HG03060 (cell line): ENCODE measurements around the gene TNFRSF9.
"Not testable (repeated sequence)": the region's sequence is repeated elsewhere in the genome, so short reads cannot be mapped to it uniquely, and the experiment has no call there.

ENCODE experiments used
- ATAC-seq: cut with Tn5 transposase; IDR thresholded peaks from one replicate; pipeline ENCODE4 v1.9.1; 2021; ENCODE audit warnings: low read depth, moderate number of reproducible peaks; ENCODE audit not compliant: unreplicated experiment

TNFRSF9 gene

DNA sequence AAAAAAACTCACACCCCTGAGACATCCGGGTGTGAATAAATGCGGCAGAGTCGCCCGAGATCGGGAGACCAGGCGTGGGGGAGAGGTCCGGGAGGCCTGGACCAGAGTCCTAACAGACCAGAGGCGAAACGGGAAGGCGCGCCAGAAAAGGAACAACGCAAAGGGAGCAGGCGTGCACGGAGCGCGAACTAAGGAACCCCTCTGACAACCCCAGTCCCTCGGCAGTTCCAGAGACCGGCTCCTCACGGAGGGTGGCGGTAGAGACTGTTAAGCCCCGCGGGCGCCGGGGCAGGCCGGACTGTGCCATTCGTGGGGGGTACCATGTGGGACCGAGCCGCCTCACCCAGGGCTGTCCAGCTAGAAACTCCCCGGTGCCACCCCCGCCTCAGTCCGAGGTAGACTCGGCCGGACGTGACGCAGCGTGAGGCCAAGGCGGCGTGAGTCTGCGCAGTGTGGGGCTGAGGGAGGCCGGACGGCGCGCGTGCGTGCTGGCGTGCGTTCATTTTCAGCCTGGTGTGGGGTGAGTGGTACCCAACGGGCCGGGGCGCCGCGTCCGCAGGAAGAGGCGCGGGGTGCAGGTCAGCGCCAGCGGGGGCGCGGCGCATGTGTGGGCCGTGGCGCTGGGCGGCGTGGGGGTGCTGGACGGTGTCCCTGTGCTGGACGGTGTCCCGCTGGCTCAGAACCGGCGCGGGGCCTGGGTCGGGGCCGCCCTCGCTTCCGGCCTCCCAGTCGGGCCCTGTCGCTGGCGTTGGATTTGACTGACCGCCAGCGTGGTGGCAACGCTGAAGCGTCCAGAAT is 20.8 kb upstream of the TNFRSF9 start, which contains the start of gene PARK7:
Gene PARK7, plus strand, starts transcription at position 496 of the 798 bp plus-strand sequence. CDS start 1,075 bp downstream, outside the sequence.
- peak; percentile 87 for ATAC-seq

DNA sequence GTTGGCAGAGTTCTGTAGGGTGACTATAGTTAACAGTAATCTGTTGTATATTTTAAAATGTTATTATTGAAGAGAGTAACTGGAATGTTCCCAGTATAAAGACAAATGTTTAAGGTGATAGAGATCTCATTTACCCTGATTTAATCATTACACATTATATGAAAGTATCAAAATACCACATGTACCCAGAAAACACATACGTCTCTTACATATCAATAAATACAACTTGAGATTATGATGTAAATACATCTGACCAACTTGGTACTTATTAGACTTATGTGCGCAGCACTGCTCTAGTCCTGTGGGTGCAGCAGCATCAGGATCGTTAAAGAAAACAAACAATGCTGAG is 20.2 kb upstream of the TNFRSF9 start:
- ATAC-seq: no peak

DNA sequence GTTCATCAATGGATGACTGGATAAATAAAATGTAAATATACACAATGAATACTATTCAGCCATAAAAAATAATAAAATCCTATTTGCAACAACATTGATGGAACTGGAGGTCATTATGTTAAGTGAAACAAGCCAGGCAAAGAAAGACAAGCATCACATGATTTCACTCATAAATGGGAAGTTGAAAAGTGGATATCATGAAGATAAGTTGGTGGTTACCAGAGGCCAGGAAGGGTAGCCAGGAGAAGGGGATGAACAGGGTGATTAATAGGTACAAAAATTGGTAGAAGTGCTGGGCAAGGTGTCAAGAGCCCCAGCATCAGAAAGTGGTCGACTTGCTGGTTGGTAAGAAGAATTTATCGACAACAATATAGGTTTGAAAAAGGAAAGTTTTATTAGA is 19.5 kb upstream of the TNFRSF9 start:
- no peak for ATAC-seq

DNA sequence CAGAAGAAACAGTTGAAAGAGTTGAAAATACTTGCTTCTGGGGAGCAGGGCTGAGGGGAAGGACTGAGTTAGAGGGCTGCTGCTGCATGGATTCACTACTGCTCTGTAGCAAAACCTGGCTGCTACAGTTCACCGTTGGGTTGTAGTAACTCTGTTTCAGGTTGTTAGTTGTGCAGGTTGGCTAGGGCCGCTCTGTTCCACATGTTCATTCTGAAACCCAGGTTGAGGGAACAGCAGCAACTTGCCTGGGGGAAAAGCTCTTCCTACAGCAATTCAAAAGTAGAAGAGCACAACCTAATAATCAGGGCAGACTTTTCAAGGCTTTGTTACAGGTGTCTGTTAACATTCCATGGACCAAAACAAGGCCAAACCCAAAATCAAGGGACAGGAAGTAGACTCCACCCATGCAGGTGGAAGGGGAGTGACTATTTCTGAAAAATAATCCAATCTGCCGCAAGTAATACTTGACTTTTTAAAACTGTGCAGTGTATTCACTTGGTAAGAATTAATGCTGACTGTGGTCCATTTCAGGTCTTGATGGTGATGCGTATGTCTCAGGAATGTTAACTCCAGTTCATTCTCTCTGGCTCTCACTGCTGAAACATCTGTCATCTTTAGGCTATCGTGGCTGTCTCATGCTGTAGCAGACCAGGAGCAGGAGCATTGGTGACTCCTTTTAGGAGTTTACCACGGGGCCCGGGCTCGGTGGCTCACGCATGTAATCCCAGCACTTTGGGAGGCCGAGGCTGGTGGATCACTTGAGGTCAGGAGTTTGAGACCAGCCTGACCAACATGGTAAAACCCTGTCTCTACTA is 15.8 kb upstream of the TNFRSF9 start:
- ATAC-seq: no peak

DNA sequence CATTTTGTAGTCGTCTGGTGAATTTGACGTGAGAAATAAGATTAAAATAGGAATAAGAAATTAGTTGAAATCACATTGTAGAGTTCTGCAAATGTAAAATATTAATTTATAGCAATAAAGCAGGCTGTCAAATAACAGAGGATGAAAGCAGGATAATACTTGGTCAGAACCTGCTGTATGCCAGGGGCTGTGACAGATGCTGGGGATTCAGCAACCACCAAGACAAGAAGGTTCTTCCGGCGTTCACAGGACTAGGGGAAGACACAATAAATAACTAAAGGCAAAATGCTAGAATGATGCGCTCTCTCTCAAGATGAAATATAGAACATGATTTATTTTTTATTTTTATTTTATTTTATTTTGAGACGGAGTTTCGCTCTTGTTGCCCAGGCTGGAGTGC is 14.0 kb upstream of the TNFRSF9 start:
- ATAC-seq: no peak

DNA sequence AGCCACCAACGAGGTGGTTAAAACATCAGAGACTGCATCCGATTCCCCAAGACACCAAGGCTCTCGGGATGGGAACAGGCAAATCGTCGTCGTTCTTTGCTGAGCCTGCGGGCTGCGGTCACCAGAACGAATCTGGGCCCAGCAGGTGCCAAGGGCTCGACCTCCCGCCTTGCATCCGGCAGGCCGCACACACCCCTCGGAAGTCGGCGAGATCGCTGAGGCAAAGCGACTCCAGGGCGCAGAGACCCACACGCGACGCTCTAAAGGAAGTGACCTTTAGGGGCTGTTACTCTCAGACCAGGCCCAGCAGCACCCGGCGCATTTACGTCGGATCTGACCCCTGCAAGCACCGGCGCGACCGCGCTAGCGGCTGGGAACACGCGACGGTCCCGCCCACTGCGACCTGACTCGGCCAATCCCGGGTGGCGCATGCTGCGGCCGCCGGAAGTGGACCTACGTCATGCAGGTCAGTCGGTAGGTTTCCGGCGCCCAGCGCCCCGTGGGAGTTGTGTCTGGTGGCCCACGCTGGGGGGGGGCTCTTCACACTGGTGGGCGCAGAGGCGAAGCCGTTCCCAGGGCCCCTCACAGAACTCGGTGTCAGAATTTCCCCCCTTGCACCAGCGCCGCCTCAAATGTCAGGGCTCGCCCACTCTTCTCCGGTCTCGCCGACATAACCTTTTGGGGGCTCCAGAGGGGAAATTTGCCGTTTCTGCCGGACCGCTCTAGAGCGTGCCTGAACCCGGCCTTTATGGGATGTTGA is 13.4 kb upstream of the TNFRSF9 start:
- peak; percentile 87 for ATAC-seq

DNA sequence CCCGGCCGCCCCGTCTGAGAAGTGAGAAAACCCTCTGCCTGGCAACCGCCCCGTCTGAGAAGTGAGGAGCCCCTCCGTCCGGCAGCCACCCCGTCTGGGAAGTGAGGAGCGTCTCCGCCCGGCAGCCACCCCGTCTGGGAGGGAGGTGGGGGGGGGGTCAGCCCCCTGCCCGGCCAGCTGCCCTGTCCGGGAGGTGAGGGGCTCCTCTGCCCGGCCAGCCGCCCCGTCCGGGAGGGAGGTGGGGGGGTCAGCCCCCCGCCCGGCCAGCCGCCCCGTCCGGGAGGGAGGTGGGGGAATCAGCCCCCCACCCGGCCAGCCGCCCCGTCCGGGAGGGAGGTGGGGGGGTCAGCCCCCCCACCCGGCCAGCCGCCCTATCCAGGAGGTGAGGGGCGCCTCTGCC is 12.2 kb upstream of the TNFRSF9 start:
- ATAC-seq: not testable (repeated sequence)

DNA sequence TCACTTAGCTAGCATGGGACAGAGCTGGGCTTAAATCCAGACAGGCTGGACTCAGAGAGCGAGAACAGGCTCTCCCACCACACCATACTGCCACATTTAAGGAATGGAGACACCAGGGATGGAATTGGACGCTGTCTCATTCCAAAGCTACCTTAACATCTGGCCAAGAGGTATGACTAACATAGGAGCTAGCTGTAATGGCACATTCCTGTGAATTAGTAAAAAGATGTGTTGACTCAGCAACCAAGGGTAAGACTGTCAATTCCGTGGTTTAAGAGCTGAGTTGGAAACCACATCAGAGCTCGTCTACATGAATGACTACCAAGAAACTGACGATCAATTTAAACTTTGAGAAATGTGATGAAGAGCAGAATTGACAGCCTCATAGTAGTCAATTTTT is 8.3 kb upstream of the TNFRSF9 start:
- no peak for ATAC-seq

DNA sequence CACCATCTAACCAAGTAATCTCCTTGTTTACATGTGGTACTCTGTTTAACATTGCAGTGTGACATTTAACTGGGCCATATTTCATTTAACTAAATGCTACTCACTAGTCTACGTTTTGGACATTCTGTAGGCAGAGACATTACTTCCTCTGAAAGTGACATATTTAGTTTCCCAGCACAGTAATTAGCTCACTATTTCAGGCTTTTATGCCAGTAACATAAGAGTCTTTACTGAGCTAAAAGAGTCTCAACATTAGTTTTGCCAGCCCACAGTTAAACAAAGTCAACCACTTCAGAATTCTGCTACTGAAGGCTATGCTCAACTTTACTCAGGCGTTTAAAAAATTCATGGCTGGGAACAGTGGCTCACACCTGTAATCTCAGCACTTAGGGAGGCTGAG is 2.6 kb upstream of the TNFRSF9 start:
- no peak for ATAC-seq

DNA sequence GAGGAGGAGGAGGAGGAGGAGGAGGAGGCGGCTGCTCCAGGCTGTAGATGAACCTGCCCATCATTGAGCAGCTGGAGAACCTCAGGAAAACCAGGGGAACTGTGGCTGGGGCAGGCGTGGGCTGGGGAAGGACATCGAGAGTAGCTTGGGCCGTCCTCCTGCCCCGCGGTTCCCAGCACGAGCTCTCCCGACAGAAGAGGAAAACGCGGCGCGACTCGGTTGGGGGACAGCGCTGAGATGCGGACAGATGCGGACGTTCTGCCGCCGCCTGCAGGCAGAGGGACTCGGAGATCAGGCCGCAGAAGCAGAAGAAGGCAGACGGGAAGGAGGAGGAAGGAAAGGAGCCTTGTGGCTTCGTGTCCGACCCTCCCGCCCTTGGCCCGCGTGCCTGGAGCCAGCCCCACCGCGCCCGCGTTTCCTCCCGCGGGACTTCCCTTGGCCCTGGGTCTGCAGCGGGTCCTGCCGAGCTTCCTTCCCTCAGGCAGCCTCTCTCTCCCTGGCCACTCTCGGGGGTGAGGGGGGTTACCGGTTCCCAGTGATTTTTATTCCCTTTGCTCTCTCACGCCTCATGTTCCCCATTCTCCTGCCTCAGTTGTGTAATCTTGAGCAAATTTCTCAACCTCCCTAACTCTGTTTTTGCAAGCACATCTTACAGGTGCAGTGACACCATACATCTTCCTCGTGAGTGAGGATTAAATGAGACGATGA is 1.7 kb upstream of the TNFRSF9 start:
- no peak for ATAC-seq

DNA sequence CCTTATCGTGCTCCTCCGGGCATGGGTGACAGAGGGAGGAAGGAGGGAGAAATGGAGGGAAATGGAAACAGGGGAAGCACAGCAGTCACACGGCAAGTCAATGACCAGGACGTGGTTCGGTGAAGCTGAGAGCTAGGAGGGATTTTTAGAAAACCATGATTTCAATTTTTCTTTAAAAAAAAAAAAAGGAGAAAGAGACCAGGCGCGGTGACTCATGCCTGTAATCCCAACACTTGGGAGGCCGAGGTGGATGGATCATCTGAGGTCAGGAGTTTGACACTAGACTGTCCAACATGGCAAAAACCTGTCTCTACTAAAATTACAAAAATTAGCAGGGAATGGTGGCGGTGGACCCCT is 776 bp upstream of the TNFRSF9 start:
- no peak for ATAC-seq

DNA sequence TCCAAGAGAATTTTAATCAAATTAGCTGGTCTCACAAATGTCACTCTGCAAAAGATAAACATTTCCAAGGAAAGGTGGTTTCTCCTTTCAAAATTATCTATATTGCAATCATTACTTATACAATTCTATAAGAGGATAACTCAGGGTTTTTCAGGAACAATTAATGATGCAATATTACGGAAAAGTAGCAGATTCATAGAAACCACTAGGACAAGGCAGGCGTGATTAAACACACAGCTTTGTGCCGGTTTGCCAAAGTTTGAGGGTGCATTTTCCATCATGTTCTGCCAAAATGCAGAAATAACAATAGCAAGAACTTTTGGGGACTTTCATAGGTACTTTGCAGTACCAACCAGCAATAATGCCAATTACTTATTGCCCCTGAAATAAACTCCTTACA is 605 bp downstream of the TNFRSF9 start:
- ATAC-seq: no peak

DNA sequence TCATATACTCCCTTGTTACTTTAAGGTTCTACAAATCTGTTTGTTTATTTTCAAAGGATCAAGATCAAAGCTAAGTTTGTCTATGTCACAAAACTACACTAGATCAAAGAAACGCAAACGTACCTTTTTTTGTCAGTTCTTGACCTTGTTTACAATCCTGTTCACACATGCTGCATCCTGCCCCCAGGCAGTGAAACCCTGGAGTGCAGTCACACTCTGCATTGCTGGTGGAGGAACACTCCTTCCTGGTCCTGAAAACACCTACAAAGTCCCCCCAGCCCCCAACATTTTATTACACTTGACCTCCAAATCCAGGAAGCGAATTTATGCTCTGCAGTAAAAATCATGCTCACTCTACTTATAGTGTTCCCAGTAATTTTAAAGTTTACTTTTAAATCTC is 2.6 kb downstream of the TNFRSF9 start:
- ATAC-seq: no peak

DNA sequence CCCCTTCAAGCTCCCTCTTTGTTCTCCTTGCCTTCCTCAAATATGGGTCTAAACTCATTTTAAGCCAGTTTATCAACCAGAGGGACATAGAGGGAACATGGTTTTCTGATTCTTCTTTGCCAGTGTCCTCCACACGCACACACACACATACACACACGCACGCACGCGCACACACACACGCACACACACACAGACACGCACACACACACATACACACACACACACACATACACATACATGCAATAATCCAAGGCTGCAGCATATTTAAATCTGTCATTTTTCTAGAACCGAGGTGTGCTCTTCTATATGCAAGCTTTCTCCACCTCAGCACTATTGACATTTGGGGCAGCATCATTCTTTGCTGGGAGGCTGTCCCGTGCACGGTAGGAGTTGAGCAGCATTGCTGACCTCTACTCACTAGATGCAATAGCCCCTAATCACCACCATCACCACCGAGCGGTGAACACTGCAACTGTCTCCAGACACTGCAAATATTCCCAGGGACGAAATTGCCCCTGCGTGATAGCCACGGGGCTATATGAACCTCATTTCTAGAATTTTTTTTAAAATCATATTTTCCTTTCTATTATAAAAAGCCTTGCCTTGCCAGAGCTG is 8.0 kb downstream of the TNFRSF9 start:
- no peak for ATAC-seq

DNA sequence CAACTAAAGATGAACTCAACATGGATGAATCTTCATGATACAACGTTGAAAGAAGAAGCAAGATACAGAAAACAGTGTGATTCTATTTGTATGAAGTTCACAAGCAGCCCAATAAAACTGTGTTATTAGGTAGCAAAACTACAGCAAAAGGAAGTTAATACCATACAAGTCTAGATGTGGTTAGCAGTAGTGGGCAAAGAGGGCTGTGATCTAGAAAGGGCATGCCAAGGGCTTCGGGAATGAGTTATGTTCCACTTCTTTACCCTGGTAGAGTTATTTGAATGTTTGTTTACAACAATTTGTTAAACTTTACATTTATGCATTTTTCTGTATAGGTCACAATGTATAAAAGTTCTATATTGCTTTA is 9.2 kb downstream of the TNFRSF9 start:
- ATAC-seq: no peak

DNA sequence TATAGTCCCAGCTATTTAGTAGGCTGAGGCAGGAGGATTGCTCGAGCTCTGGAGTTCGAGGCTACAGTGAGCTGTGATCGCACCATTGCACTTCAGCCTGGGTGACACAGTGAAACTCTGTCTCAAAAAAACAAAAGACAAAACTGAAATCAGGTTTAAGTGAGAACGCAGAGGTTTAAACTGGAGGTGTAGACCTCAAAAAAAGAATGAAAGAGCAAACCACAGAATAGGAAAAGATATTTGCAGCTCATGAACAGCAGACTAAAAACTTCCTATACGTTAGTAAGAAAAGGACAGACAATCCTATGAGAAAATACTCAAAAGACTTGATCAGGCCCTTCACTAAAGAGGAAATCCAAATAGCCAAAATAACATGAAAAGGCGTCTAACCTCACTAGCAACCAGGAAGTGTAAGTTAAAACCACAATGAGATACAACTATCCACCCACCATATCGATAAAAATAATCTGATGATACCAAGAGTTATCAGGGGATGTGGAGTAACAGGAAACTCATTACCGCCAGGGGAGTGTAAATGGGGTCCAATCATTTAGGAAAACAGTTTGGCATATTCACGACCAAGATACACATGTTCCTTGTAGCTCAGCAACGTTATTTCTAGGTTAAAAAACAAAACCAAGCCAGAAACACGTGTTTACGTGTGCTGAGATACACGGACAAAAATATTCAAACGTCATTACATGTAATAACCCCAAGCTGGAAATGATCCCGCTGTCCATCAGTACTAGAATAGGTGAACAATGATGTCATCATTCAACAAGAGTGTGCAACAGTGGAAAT is 9.8 kb downstream of the TNFRSF9 start:
- ATAC-seq: no peak

DNA sequence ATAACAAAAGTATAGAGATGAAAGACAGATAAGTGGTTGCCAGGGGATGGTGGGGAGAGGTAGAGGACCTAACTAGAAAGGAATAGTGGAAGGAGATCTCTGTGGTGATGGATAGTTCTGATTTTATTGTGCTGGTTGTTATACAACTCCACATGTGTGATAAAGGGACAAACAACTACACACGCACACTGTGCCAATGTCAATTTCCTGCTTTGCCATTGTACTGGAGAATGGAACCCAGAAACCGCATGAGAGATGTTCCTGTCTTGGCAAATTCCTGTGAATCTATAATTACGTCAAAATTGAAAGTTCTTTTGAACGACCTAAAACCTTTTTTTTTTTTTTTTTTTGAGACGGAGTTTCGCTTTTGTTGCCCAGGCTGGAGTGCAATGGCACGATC is 11.0 kb downstream of the TNFRSF9 start:
- ATAC-seq: no peak

DNA sequence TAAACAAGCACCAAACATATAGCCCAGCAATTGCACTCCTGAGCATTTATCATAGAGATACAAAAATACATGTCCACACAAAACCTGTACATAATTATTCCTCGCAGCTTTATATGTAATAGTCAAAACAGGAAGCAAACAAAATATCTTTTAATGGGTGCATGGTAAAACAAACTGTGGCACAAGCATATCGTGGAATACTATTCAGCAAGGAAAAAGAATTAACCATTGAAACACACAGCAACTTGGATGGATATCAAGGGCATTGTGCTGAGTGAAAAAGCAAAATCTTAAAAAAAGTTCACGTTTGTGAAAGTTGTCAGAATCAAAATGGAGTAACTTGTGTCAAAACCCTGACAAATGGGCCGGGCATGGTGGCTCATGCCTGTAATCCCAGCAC is 12.4 kb downstream of the TNFRSF9 start:
- no peak for ATAC-seq

DNA sequence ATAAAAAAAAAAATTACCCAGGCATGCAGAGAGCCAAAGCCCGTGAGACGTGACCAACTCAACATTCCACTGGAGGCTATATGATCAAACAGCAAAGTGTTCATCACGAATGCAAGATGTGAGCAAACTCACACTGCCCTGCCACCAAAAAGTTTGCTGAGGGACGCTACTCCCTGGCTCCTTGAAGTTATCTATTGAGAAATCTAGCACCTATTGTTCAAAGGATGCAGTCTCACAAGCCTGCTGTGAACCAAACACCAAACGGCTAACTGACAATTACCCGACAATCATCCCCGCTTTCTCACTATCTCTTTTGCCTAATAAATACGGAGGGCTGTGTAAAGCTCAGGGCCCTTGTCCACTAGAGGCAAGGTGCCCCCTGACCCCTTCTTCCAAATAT is 13.6 kb downstream of the TNFRSF9 start:
- not testable (repeated sequence) for ATAC-seq

DNA sequence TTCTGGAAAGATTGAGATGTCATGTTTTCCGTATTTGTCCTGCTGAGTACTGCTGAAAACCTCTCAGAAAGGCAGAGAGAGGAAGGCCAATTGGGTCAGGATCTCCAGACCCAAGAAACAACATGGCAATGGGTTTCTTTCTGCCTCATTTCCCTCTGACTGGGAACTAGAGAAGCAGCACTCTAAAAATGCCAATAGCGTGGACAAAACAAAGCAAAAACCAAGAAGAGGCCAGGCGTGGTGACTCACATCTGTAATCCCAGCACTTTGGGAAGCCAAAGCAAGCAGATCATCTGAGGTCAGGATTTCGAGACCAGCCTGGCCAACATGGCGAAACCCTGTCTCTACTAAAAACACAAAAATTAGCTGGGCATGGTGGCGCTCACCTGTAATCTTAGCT is 18.3 kb downstream of the TNFRSF9 start:
- no peak for ATAC-seq
